NB4 (cell line): ENCODE data around the gene CMIP.

Experiments
- MYC ChIP-seq: IDR thresholded peaks from 2 replicates; pipeline ENCODE4 v1.6.1; 2011; ENCODE audit warnings: low read depth, low read length
- POLR2A ChIP-seq: IDR thresholded peaks from 2 replicates; pipeline ENCODE4 v1.6.1; 2011; ENCODE audit warnings: mild to moderate bottlenecking; ENCODE audit not compliant: insufficient read length; ENCODE audit errors: extremely low read depth
- TF ChIP-seq, protein P1 (sequence below): IDR thresholded peaks from one replicate; pipeline ENCODE4 v1.5.1; 2012; ENCODE audit warnings: low read depth, low read length

- TF ChIP-seq, protein P1, sequence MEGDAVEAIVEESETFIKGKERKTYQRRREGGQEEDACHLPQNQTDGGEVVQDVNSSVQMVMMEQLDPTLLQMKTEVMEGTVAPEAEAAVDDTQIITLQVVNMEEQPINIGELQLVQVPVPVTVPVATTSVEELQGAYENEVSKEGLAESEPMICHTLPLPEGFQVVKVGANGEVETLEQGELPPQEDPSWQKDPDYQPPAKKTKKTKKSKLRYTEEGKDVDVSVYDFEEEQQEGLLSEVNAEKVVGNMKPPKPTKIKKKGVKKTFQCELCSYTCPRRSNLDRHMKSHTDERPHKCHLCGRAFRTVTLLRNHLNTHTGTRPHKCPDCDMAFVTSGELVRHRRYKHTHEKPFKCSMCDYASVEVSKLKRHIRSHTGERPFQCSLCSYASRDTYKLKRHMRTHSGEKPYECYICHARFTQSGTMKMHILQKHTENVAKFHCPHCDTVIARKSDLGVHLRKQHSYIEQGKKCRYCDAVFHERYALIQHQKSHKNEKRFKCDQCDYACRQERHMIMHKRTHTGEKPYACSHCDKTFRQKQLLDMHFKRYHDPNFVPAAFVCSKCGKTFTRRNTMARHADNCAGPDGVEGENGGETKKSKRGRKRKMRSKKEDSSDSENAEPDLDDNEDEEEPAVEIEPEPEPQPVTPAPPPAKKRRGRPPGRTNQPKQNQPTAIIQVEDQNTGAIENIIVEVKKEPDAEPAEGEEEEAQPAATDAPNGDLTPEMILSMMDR = no peak
- TF ChIP-seq POLR2A (no peak), MYC (no peak)
These were observed 181.6 kb downstream of the CMIP start for GRCh38 chr16:81626181-81626674.
